ENCODE measurements around the gene NSUN3.

- TF ChIP-seq POLR2AphosphoS5 (IDR thresholded peaks at IDR 0.05; ENCODE audit: low read depth, low read length) (no peak), CTCF (IDR thresholded peaks at IDR 0.05; ENCODE audit: control extremely low read depth in 1 of 3, insufficient read depth in 1 of 3, low read depth in 1 of 3, low read length in 3 of 3) (no peak), HDAC2 (IDR thresholded peaks at IDR 0.05; ENCODE audit: borderline replicate concordance in 1 of 2, low read depth in 2 of 2, low read length in 2 of 2) (no peak)
Measured at GRCh38 chr3:94071713-94072284, 8.9 kb downstream of the NSUN3 start.
